Subcutaneous adipose tissue (tissue), 4 donors: ENCODE measurements around the gene FXYD4. TPM values are rescaled to one million over a fixed set of nuclear protein-coding genes. Genes with fewer than 3 reads are reported as not detected.

Source experiments
- CTCF ChIP-seq: fragments of 450-650 bp; IDR thresholded peaks from one replicate; pipeline ENCODE4 v1.5.1; 2016; ENCODE audit warnings: low read depth, mild to moderate bottlenecking, control low read depth, antibody characterized with exemption, moderate library complexity
- small RNA-seq: library from RNA; depleted of rRNA; stranded (forward); fragments of <200 nt; gene quantifications from one replicate; pipeline ENCODE3, GENCODE V24; 2016
- total RNA-seq, 4 donors: library from RNA; depleted of rRNA; stranded (reverse); fragments of >200 nt; gene quantifications; one replicate each; pipeline ENCODE4 v1.1.0, GENCODE V29; 2016

Gene FXYD4
- total RNA-seq, 4 donors from 2014 or later = not detected

- TF ChIP-seq CTCF = no peak
Measured at GRCh38 chr10:43420369-43421200, 49.1 kb downstream of the FXYD4 start.

- no peak for TF ChIP-seq CTCF
Measured at GRCh38 chr10:43421201-43421507, 49.7 kb downstream of the FXYD4 start.

- TF ChIP-seq CTCF = no peak
Measured at GRCh38 chr10:43421519-43421918, 50.1 kb downstream of the FXYD4 start.

- no peak for TF ChIP-seq CTCF
Measured at GRCh38 chr10:43424416-43424815, 53.0 kb downstream of the FXYD4 start.

Small RNA genes lying within 50 kb of the gene (small RNA-seq; reads per million reads assigned to genes)
- not detected for gene RNU6ATAC11P
- not detected for gene SNORD3J

Other genes starting within 250 kb of the FXYD4 start
- gene CSGALNACT2, start 233.2 kb upstream of the FXYD4 start, total RNA-seq = 10 to 100 TPM; 23.9 to 94.3 (median 41.1) TPM
- gene RASGEF1A, start 104.6 kb upstream of the FXYD4 start, total RNA-seq = 1 to 10 TPM in 2 of 4 donors, under 1 TPM in 1, not detected in 1; 0.33 to 7.0 (median 1.1) TPM
- gene HNRNPF, start 37.5 kb downstream of the FXYD4 start, total RNA-seq = 100 to 1,000 TPM; 109 to 151 (median 135) TPM
- gene ZNF487, start 65.5 kb downstream of the FXYD4 start, total RNA-seq = 10 to 100 TPM in 1 of 4 donors, 1 to 10 TPM in 3; 3.9 to 10.9 (median 7.9) TPM
- 1 to 10 TPM; 2.3 to 3.6 (median 3.1) TPM for gene ZNF239, start 203.0 kb downstream of the FXYD4 start, total RNA-seq
- 1 to 10 TPM; 2.9 to 6.5 (median 3.3) TPM for gene ZNF485, start 234.8 kb downstream of the FXYD4 start, total RNA-seq